H1 (cell line): ENCODE measurements around the gene GTF2H3. TPM values are rescaled to one million over a fixed set of nuclear protein-coding genes. Genes with fewer than 3 reads are reported as not detected.

Source experiments
- CTCF ChIA-PET: fragments of 300-600 bp; sonication (Branson Sonifier 250); formaldehyde crosslinking; loops from one replicate; lab custom pipeline; 2021; ENCODE audit not compliant: partially characterized antibody; lab: Charles Lee
- POLR2A ChIA-PET: fragments of 300-600 bp; sonication (Branson Sonifier 250); formaldehyde crosslinking; loops from one replicate; lab custom pipeline; 2021; ENCODE audit warnings: inconsistent platforms; ENCODE audit not compliant: partially characterized antibody; lab: Charles Lee
- DNase-seq, 2 experiments: peaks; one replicate each; pipeline versions ENCODE4 v3.0.0 to v3.0.0-alpha.2; 2010 to 2022; ENCODE audit warnings: low spot score in 2 of 2, low read depth in 1 of 2, mixed read lengths in 1 of 2
- FAIRE-seq: peaks from 2 replicates; lab custom pipeline; 2011; peaks lifted over from hg19 to GRCh38; lab: Jason Lieb, UNC
- H2AFZ ChIP-seq: 2 replicates; pipeline ENCODE4 v1.8.1; 2012; ENCODE audit warnings: low read length, inconsistent platforms
- H2AK5ac ChIP-seq: 2 replicates; pipeline ENCODE4 v1.6.1; 2013; ENCODE audit warnings: low read depth, low read length
- H2BK120ac ChIP-seq: replicated peaks from 2 replicates; pipeline ENCODE3; 2013; ENCODE audit warnings: low read depth, low read length, inconsistent platforms
- H2BK12ac ChIP-seq: 2 replicates; pipeline ENCODE4 v1.6.1; 2013; ENCODE audit warnings: low read depth, low read length
- H2BK15ac ChIP-seq: 2 replicates; pipeline ENCODE4 v1.6.1; 2013; ENCODE audit warnings: low read length
- H2BK20ac ChIP-seq: 2 replicates; pipeline ENCODE4 v1.6.1; 2013; ENCODE audit warnings: low read length
- H2BK5ac ChIP-seq: 2 replicates; pipeline ENCODE4 v1.6.1; 2013; ENCODE audit warnings: low read depth, low read length
- H3K14ac ChIP-seq: 2 replicates; pipeline ENCODE4 v1.6.1; 2013; ENCODE audit warnings: inconsistent platforms; ENCODE audit not compliant: insufficient read length
- H3K18ac ChIP-seq: 2 replicates; pipeline ENCODE4 v1.6.1; 2013; ENCODE audit warnings: low read length; ENCODE audit errors: extremely low read depth
- H3K23ac ChIP-seq: 2 replicates; pipeline ENCODE4 v1.6.1; 2013; ENCODE audit warnings: inconsistent platforms; ENCODE audit not compliant: insufficient read length
- H3K23me2 ChIP-seq: 2 replicates; pipeline ENCODE4 v1.6.1; 2013; ENCODE audit warnings: low read depth, low read length
- H3K27ac ChIP-seq: 2 replicates; pipeline ENCODE4 v1.6.1; 2011; ENCODE audit warnings: low read depth, low read length, inconsistent platforms
- H3K27me3 ChIP-seq, 4 experiments: replicated peaks in 1 of 4; 1 replicate in 1 of 4; 2 replicates in 3 of 4; pipeline versions ENCODE4 v1.6.1 to v1.8.1; 2011 to 2013; ENCODE audit warnings: low read length in 3 of 4, mild to moderate bottlenecking in 3 of 4, inconsistent platforms in 2 of 4, mixed read lengths in 2 of 4, moderate library complexity in 1 of 4; ENCODE audit not compliant: control insufficient read depth in 3 of 4, insufficient read depth in 3 of 4; ENCODE audit errors: extremely low read depth in 1 of 4
- H3K36me3 ChIP-seq, 4 experiments: 2 replicates each; pipeline versions ENCODE4 v1.6.1 to v1.8.1; 2011 to 2013; ENCODE audit warnings: mild to moderate bottlenecking in 4 of 4, low read length in 3 of 4, moderate library complexity in 2 of 4, control low read depth in 1 of 4, inconsistent platforms in 1 of 4; ENCODE audit not compliant: insufficient read depth in 4 of 4, control insufficient read depth in 2 of 4
- H3K4ac ChIP-seq: replicated peaks from 2 replicates; pipeline ENCODE3; 2013; ENCODE audit warnings: low read length, low read depth, mixed read lengths, inconsistent platforms; ENCODE audit not compliant: insufficient read length
- H3K4me1 ChIP-seq, 4 experiments: replicated peaks in 1 of 4; 1 replicate in 1 of 4; 2 replicates in 3 of 4; pipeline versions ENCODE4 v1.6.1 to v1.8.1; 2011 to 2013; ENCODE audit warnings: low read length in 3 of 4, inconsistent platforms in 2 of 4, mixed read lengths in 1 of 4; ENCODE audit not compliant: insufficient read depth in 4 of 4, control insufficient read depth in 3 of 4
- H3K4me2 ChIP-seq, 2 experiments: 2 replicates each; pipeline versions ENCODE4 v1.6.1 to v1.8.1; 2011 to 2013; ENCODE audit warnings: low read depth in 2 of 2, low read length in 2 of 2, control low read depth in 1 of 2, inconsistent platforms in 1 of 2, mild to moderate bottlenecking in 1 of 2; ENCODE audit not compliant: insufficient read depth in 1 of 2
- H3K4me3 ChIP-seq, 4 experiments: fragments of 200-600, 300-600 bp in 1 of 4; sonication (generic), shearing (Covaris generic), sonication (Bioruptor Twin) in 1 of 4; 2 replicates each; pipeline versions ENCODE4 v1.5.1 to v1.8.1; 2011 to 2016; ENCODE audit warnings: low read length in 4 of 4, low read depth in 3 of 4, control low read depth in 2 of 4, inconsistent platforms in 2 of 4, mild to moderate bottlenecking in 2 of 4, mixed read lengths in 1 of 4, moderate library complexity in 1 of 4; ENCODE audit not compliant: insufficient read depth in 2 of 4; ENCODE audit errors: extremely low read depth in 1 of 4
- H3K56ac ChIP-seq: replicated peaks from 2 replicates; pipeline ENCODE3; 2013; ENCODE audit warnings: low read depth, mild to moderate bottlenecking, mixed read lengths, low read length, inconsistent platforms; ENCODE audit not compliant: insufficient read length
- H3K79me1 ChIP-seq: 2 replicates; pipeline ENCODE4 v1.6.1; 2013; ENCODE audit warnings: low read depth, low read length, control low read depth
- H3K79me2 ChIP-seq, 2 experiments: 2 replicates each; pipeline versions ENCODE4 v1.6.1 to v1.8.1; 2012 to 2013; ENCODE audit warnings: low read length in 2 of 2, mild to moderate bottlenecking in 2 of 2, inconsistent platforms in 1 of 2; ENCODE audit not compliant: insufficient read depth in 2 of 2, control insufficient read depth in 1 of 2
- H3K9ac ChIP-seq, 4 experiments: replicated peaks in 1 of 4; 1 replicate in 1 of 4; 2 replicates in 3 of 4; pipeline versions ENCODE4 v1.6.1 to v1.8.1; 2011 to 2013; ENCODE audit warnings: low read depth in 3 of 4, low read length in 3 of 4, control low read depth in 2 of 4, mild to moderate bottlenecking in 2 of 4, moderate library complexity in 2 of 4, inconsistent platforms in 1 of 4; ENCODE audit errors: extremely low read depth in 1 of 4
- H3K9me3 ChIP-seq, 2 experiments: 2 replicates each; pipeline versions ENCODE4 v1.6.1 to v1.8.1; 2012 to 2013; ENCODE audit warnings: mild to moderate bottlenecking in 2 of 2, moderate library complexity in 2 of 2, control low read depth in 1 of 2, inconsistent platforms in 1 of 2, low read depth in 1 of 2, low read length in 1 of 2, mixed read lengths in 1 of 2; ENCODE audit not compliant: insufficient read depth in 2 of 2
- H4K20me1 ChIP-seq, 2 experiments: replicated peaks in 1 of 2; 2 replicates each; pipeline versions ENCODE3 to v1.8.1; 2011 to 2013; ENCODE audit warnings: inconsistent platforms in 2 of 2, low read length in 2 of 2, mild to moderate bottlenecking in 1 of 2; ENCODE audit not compliant: insufficient read depth in 2 of 2, control insufficient read depth in 1 of 2
- H4K5ac ChIP-seq: 2 replicates; pipeline ENCODE4 v1.6.1; 2013; ENCODE audit warnings: low read length, low read depth, mixed read lengths, inconsistent platforms; ENCODE audit not compliant: insufficient read length
- H4K8ac ChIP-seq: 2 replicates; pipeline ENCODE4 v1.8.0; 2013; ENCODE audit warnings: mild to moderate bottlenecking, moderate library complexity, low read length, inconsistent platforms; ENCODE audit not compliant: insufficient read depth; ENCODE audit errors: extremely low read depth
- H4K91ac ChIP-seq: replicated peaks from 2 replicates; pipeline ENCODE3; 2013; ENCODE audit warnings: low read length, mixed read lengths, inconsistent platforms; ENCODE audit not compliant: insufficient read length
- BACH1 ChIP-seq: IDR thresholded peaks from 2 replicates; pipeline ENCODE4 v1.6.1; 2012; ENCODE audit warnings: low read length, improper control_type of control experiment
- BCL11A ChIP-seq, 2 experiments: IDR thresholded peaks; one replicate each; pipeline ENCODE4 v1.6.1; 2011; ENCODE audit warnings: low read depth in 2 of 2, low read length in 2 of 2, mild to moderate bottlenecking in 2 of 2
- CBX8 ChIP-seq: fragments of 300-800, 300-1000 bp; sonication (generic); IDR thresholded peaks from 2 replicates; pipeline ENCODE4 v1.7.1; 2016; ENCODE audit warnings: low read depth, low read length, borderline replicate concordance
- CHD1 ChIP-seq: IDR thresholded peaks from 2 replicates; pipeline ENCODE4 v1.6.1; 2012; ENCODE audit warnings: low read depth, low read length, improper control_type of control experiment
- CHD2 ChIP-seq: IDR thresholded peaks from 2 replicates; pipeline ENCODE4 v1.6.1; 2012; ENCODE audit warnings: low read length, improper control_type of control experiment
- KDM5A ChIP-seq: fragments of 200-600 bp; IDR thresholded peaks from 2 replicates; pipeline ENCODE4 v1.7.1; 2012; ENCODE audit warnings: mild to moderate bottlenecking, low read length, inconsistent platforms, mixed read lengths
- RNF2 ChIP-seq: fragments of 200-900, 300-1000 bp; sonication (generic); IDR thresholded peaks from 2 replicates; pipeline ENCODE4 v1.7.1; 2016; ENCODE audit warnings: borderline replicate concordance, low read depth, mild to moderate bottlenecking, antibody characterized with exemption, low read length; ENCODE audit not compliant: poor library complexity, severe bottlenecking; ENCODE audit errors: missing control alignments
- RXRA ChIP-seq: IDR thresholded peaks from 2 replicates; pipeline ENCODE4 v1.6.1; 2011; ENCODE audit warnings: low read depth, mild to moderate bottlenecking, low read length, moderate library complexity; ENCODE audit not compliant: insufficient read depth
- SAP30 ChIP-seq: fragments of 300-600 bp; sonication (generic); IDR thresholded peaks from 2 replicates; pipeline ENCODE4 v1.7.1; 2012; ENCODE audit warnings: low read length, moderate library complexity, mild to moderate bottlenecking, inconsistent platforms; ENCODE audit not compliant: insufficient read depth, insufficient replicate concordance
- SIRT6 ChIP-seq: IDR thresholded peaks from one replicate; pipeline ENCODE4 v1.7.1; 2012; ENCODE audit warnings: low read length, inconsistent platforms
- SIX5 ChIP-seq: IDR thresholded peaks from 2 replicates; pipeline ENCODE4 v1.6.1; 2011; ENCODE audit warnings: mild to moderate bottlenecking, low read depth, low read length
- YY1 ChIP-seq: IDR thresholded peaks from 2 replicates; pipeline ENCODE4 v1.6.1; 2011; ENCODE audit warnings: low read depth, mild to moderate bottlenecking, low read length
- ZNF274 ChIP-seq: IDR thresholded peaks from 2 replicates; pipeline ENCODE4 v1.7.0; 2012; ENCODE audit warnings: low read length, borderline replicate concordance; ENCODE audit errors: extremely low read depth
- WGBS, 2 experiments: shearing (Covaris generic) in 1 of 2; methylation state at CpG; one replicate each; pipeline versions ENCODE4 v1.1.6 to v1.1.7; 2013 to 2015; ENCODE audit warnings: low lambda C conversion rate in 2 of 2, mixed read lengths in 2 of 2, inconsistent platforms in 1 of 2, low coverage in 1 of 2, missing lambda C conversion rate in 1 of 2; ENCODE audit not compliant: insufficient replicate concordance in 2 of 2, insufficient coverage in 1 of 2, insufficient read length in 1 of 2; ENCODE audit errors: extremely low coverage in 1 of 2, missing lambda C conversion rate in 1 of 2; 5-methylcytosine and 5-hydroxymethylcytosine counted together
- polyA plus RNA-seq, 7 experiments: library from polyadenylated mRNA; depleted of rRNA in 3 of 7; stranded (reverse) in 5 of 7; unstranded in 2 of 7; fragments of >200 nt in 5 of 7; fragments of 200-250 nt in 2 of 7; gene quantifications; 1 replicate in 5 of 7; 2 replicates in 1 of 7; 4 replicates in 1 of 7; pipeline versions ENCODE4 v1.2.1 to v1.2.3, GENCODE V29; 2011 to 2013; ENCODE audit warnings: missing spikeins in 2 of 7, mixed read lengths in 2 of 7
- total RNA-seq: library from RNA; stranded (reverse); fragmentation: NEBNext Ultra II Directional; extraction: Animal tissue kit (Norgen Biotek cat#: 25700); gene quantifications from 2 replicates; pipeline ENCODE4 v1.2.1, GENCODE V29; 2021

GTF2H3 gene
- total and polyA plus RNA-seq, 2 of the 8 experiments (the other 6 are each of a cell fraction or from before 2014, with no cell fraction given) = 21.0 to 32.1 TPM

DNA sequence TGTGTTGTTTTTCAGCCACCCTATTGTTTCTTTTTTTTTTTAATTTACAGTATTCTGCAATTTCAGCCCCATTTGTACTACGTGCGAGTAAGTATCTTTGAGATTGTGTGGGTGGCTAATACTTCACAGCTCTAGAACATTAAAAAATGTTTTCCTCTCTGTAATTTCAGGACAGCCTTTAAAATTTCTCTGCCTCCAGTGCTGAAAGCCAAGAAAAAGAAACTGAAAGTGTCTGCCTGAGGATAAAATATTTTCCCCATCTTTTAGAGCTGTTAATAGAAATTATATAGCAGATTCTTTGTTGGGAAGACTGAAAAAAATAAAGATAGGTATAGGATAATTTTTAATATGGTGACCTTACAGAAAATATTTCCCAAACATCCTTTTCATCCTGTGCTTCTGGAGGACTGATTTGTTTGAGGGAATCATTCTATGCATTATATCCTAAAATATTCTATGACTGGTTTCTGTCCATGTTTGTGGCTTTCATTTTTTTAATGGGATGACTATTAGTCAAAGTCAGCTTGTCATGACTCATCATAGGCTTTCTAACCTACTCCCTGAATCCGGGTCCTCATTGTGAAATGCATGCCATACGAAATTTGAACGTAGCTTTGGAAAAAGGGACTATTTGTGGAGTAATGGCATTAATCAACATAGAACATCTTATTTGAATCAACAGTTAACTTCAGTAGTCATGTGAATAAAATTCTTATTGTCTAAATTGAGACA, 26.5 kb downstream of the GTF2H3 start:
- WGBS, 2 experiments = 92% methylated on average over 5 of the region's 5 CpGs; no CpG with 5 or more reads in 1 of the 2 experiments
- Histone ChIP-seq H4K20me1 (no peaks in the 10 kb centered on the region), H4K91ac (no peak overlapping the region), H2BK5ac (no peak overlapping the region), H3K4me2 (no peak overlapping the region), H3K4ac (no peak overlapping the region), H3K4me3 (no peak overlapping the region), H3K79me2 (no peaks in the 10 kb centered on the region), H4K5ac (no peak overlapping the region), H3K23me2 (no peaks in the 10 kb centered on the region), H4K8ac (no peak overlapping the region), H2AK5ac (no peak overlapping the region), H3K79me1 (no peaks in the 10 kb centered on the region), H3K14ac (no peak overlapping the region), H2BK15ac (no peak overlapping the region), H2AFZ (no peak overlapping the region), H3K36me3 (peaks cover 2 to 35% (median 6%) of the 10 kb centered on the region in 4 experiments; a peak in 6 of 8 replicates), H3K56ac (no peak overlapping the region), H2BK12ac (no peak overlapping the region), H3K23ac (no peak overlapping the region), H3K27ac (no peak overlapping the region), H3K4me1 (no peaks in the 10 kb centered on the region), H3K18ac (no peak overlapping the region), H3K27me3 (no peaks in the 10 kb centered on the region), H3K9ac (no peak overlapping the region), H3K9me3 (no peaks in the 10 kb centered on the region), H2BK20ac (no peak overlapping the region), H2BK120ac (no peak overlapping the region)
- FAIRE-seq = no peak
- ChIA-PET POLR2A (interaction anchor here (0.6 to 1.5 kb wide), 3 partner anchors 9 to 29 kb away, joined by 3 to 4 read pairs (median 3); no protein-coding TSS in a partner anchor), CTCF (interaction anchor here (1.6 kb wide), 1 partner anchor 9 kb away, joined by 4 read pairs; no protein-coding TSS in a partner anchor)
- no peak for DNase-seq
- TF ChIP-seq CBX8 (no peak), BCL11A (IDR thresholded peaks at IDR 0.05; ENCODE audit: low read depth in 2 of 2, low read length in 2 of 2) (no peak), SIRT6 (no peak), RNF2 (no peak), BACH1 (no peak), RXRA (no peak), YY1 (no peak), KDM5A (no peak), SAP30 (no peak), SIX5 (no peak), ZNF274 (no peak), CHD2 (no peak), CHD1 (no peak)
